Brain microvascular endothelial cell (primary cell): Measurements from ENCODE around the gene NFIB.

Source experiments
- DNase-seq: peaks from one replicate; pipeline ENCODE4 v3.0.0-alpha.2; 2020
- H3K27ac ChIP-seq: fragments of 250-450 bp; sonication (Bioruptor Pico); 2 replicates; pipeline ENCODE4 v1.5.1; 2020; ENCODE audit warnings: mild to moderate bottlenecking, moderate library complexity
- H3K27me3 ChIP-seq: fragments of 250-450 bp; sonication (Bioruptor Pico); replicated peaks from 2 replicates; pipeline ENCODE4 v1.5.1; 2020; ENCODE audit warnings: mild to moderate bottlenecking
- H3K36me3 ChIP-seq: fragments of 250-450 bp; sonication (Bioruptor Pico); replicated peaks from 2 replicates; pipeline ENCODE4 v1.5.1; 2020; ENCODE audit warnings: mild to moderate bottlenecking
- H3K4me3 ChIP-seq: 2 replicates; pipeline ENCODE4 v1.5.1; 2011; ENCODE audit warnings: low read depth, mild to moderate bottlenecking, control low read depth, low read length, moderate library complexity
- in situ Hi-C: cut with HindIII; loops from 2 replicates; pipeline ENCODE4 v1.10.0; 2017; ENCODE audit warnings: low sequenced_read_pairs, low pct_ligation_motif_present
- TF ChIP-seq, protein P1 (sequence below): IDR thresholded peaks from 2 replicates; pipeline ENCODE4 v1.5.1; 2011; ENCODE audit warnings: low read depth, mild to moderate bottlenecking, moderate library complexity, low read length, control low read depth, inconsistent platforms; ENCODE audit errors: missing control alignments

The NFIB gene

DNA sequence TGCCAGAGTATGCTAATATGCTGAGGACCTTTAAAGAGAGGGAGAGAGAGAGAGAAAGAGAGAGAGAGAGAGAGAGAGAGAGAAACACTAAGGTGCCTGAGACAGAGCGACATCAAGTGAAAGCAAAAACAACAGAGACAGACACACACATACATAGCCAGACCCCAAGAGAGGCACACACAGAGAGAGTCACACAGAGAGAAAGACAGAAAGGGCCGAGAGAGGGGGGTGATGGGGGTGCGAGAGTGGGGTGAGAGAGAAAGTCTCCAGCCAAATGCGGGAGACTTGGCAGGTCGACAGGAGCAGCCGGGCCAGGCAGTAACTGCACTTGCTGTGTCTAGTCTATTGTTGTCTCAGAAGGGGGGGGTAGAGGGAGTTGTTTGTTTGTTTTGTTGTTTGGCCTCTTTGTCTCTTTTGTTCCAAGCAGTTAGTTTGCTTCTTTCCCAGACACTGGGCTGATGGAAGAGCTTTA, 30.1 kb upstream of the NFIB start:
- DNase-seq, result no peak
- in situ Hi-C loops, result no loop called here
- TF ChIP-seq, protein P1, sequence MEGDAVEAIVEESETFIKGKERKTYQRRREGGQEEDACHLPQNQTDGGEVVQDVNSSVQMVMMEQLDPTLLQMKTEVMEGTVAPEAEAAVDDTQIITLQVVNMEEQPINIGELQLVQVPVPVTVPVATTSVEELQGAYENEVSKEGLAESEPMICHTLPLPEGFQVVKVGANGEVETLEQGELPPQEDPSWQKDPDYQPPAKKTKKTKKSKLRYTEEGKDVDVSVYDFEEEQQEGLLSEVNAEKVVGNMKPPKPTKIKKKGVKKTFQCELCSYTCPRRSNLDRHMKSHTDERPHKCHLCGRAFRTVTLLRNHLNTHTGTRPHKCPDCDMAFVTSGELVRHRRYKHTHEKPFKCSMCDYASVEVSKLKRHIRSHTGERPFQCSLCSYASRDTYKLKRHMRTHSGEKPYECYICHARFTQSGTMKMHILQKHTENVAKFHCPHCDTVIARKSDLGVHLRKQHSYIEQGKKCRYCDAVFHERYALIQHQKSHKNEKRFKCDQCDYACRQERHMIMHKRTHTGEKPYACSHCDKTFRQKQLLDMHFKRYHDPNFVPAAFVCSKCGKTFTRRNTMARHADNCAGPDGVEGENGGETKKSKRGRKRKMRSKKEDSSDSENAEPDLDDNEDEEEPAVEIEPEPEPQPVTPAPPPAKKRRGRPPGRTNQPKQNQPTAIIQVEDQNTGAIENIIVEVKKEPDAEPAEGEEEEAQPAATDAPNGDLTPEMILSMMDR, result no peak
- Histone ChIP-seq H3K27me3 (peaks cover 54% of the 10 kb centered on the region), H3K4me3 (no peak overlapping the region), H3K36me3 (no peaks in the 10 kb centered on the region), H3K27ac (no peak overlapping the region)

DNA sequence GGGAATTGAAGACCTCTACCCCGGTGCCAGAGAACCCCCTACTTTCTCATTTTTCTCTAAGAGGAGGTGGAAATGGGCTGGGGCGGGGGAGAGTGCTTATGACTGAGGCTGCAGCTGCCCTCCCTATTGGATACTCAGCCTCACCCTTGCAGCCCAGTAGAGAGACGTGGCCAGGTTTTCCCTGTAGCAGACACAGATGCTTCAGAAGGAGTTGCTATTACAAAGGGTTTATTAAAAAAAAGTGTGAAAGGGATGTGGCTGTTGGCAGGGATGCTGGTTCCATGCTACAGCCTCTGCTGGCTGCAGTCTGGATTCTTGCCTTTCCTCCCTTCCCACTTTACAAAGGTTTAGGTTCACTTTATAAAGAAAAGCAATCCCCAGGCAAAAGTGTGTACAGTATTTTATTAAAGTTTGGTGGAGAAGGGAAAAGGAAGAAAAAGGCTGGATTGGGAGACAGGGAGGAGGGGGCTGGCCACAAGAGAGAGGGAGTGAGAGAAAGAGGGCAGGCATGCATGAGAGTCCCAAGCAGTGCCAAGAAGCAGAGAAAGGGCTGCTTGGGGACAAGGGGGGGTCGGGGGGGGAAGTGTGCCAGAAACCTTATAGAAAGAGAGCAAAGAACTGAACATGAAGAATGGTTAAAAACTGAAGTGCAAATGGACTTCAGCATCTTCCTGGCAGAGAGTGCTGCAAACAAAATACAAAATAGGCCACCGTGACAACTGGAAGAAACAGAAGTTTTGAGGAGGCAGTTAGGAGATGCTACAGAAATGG, 29.5 kb upstream of the NFIB start:
- DNase-seq, result no peak
- TF ChIP-seq, protein P1, result no peak
- Histone ChIP-seq H3K4me3 (no peak overlapping the region), H3K27ac (no peak overlapping the region), H3K27me3 (peaks cover 47% of the 10 kb centered on the region), H3K36me3 (no peaks in the 10 kb centered on the region)
- in situ Hi-C loops, result no loop called here

DNA sequence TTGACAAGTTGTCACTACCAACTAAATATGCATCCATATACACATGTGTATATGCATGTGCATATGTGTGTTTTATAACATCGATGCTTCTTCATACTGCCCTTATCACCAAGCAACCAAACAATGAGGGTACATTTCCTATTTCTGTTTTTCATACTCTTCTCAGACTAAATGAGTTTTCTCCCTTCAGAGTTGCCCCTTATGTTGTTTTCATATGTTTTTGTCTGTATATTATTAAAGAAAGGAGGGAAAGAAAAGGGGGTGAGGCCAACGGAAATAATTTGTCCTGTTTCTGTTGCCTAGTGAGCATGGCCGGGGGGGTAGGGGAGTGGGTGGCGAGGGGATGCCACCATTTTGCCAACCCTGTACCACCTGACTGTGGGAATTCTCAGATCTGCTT, 28.8 kb upstream of the NFIB start:
- no peak overlapping the region for H3K27ac ChIP-seq
- DNase-seq, result no peak
- no peaks in the 10 kb centered on the region for H3K36me3 ChIP-seq
- peaks cover 44% of the 10 kb centered on the region for H3K27me3 ChIP-seq
- TF ChIP-seq, protein P1, result no peak
- in situ Hi-C loops, result no loop called here
- no peak overlapping the region for H3K4me3 ChIP-seq

DNA sequence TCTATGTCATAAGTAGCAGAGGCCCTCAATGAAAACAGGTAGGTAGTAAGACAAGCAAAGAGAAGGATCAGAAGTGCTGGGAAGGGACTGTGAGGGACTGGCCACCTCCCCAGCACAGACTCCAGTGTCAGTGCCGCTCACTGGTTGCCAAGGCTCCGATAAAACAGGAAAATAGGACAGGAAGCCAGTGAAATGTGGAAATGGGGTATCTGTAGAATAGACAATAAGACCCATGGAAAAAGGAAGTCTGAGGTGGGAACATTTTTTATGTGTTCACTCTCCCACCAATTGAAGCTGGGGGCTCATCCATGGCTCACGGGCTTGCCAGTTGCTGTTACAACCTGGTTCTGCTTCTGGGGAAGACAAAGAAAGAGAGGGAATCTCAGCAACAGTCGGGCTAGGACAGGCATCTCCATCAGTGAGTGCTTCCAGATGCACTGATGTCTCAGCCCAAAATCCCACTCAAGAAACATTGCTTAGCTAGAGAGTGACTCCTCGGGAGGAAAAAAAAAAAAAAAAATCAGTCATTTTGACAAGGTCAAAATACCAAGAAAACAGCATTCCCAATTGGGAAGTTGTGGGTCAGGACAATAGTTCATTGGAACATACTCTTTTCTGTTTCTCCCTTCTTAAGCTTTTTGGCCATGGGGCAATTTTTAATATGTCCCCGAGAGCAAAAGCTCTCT, 27.6 kb upstream of the NFIB start:
- Histone ChIP-seq H3K4me3 (no peak overlapping the region), H3K36me3 (no peaks in the 10 kb centered on the region), H3K27me3 (peaks cover 35% of the 10 kb centered on the region), H3K27ac (no peak overlapping the region)
- TF ChIP-seq, protein P1, result no peak
- no peak for DNase-seq
- in situ Hi-C loops, result no loop called here

DNA sequence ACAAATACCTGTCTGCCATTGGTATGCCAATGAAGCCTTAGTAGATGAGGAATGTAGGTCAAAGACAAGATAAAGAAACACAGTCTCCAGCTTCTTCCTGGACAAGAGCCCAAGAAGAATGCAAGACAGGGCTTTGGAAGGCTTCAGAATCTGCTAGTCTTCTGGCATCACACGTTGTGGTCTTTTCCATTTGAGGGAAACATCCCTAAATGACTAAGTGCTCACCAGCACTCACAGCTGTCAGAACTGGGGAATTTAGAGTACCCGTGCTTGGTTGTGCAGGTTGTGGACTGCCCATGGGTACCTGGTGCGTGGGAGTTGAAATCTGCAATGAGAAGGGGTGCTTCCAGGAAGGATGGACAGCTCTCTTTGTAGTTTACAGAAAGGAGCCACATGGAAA, 27.1 kb upstream of the NFIB start:
- H3K27me3 ChIP-seq, result peaks cover 29% of the 10 kb centered on the region
- no peak overlapping the region for H3K27ac ChIP-seq
- H3K36me3 ChIP-seq, result no peaks in the 10 kb centered on the region
- in situ Hi-C loops, result no loop called here
- TF ChIP-seq, protein P1, result no peak
- no peak overlapping the region for H3K4me3 ChIP-seq
- DNase-seq, result no peak
